Fibroblast of lung (primary cell): ENCODE measurements around the gene WDR64. TPM values are rescaled to one million over a fixed set of nuclear protein-coding genes. Genes with fewer than 3 reads are reported as not detected.
"Not testable (repeated sequence)": the region's sequence is repeated elsewhere in the genome, so short reads cannot be mapped to it uniquely, and the experiment has no call there.

Experiments
- DNase-seq, 2 donors: peaks; one replicate each; pipeline versions ENCODE4 v3.0.0 to v3.0.0-alpha.2; 2010; ENCODE audit warnings: low read depth in 2 of 2
- H2AFZ ChIP-seq: 2 replicates; pipeline ENCODE4 v1.5.1; 2012; ENCODE audit warnings: low read length, control low read depth, inconsistent platforms
- H3K27ac ChIP-seq: 2 replicates; pipeline ENCODE4 v1.5.1; 2011; ENCODE audit warnings: low read length, control low read depth; ENCODE audit not compliant: insufficient read depth
- H3K27me3 ChIP-seq: 2 replicates; pipeline ENCODE4 v1.5.1; 2011; ENCODE audit warnings: mild to moderate bottlenecking, low read length; ENCODE audit not compliant: control insufficient read depth, insufficient read depth
- H3K36me3 ChIP-seq: 2 replicates; pipeline ENCODE4 v1.5.1; 2011; ENCODE audit warnings: low read length; ENCODE audit not compliant: control insufficient read depth, insufficient read depth
- H3K4me1 ChIP-seq: 2 replicates; pipeline ENCODE4 v1.5.1; 2011; ENCODE audit warnings: low read length; ENCODE audit not compliant: control insufficient read depth, insufficient read depth; ENCODE audit errors: extremely low read depth
- H3K4me2 ChIP-seq: 2 replicates; pipeline ENCODE4 v1.5.1; 2011; ENCODE audit warnings: low read length, control low read depth; ENCODE audit not compliant: insufficient read depth; ENCODE audit errors: extremely low read depth
- H3K4me3 ChIP-seq, 4 experiments: fragments of 200-600 bp in 1 of 4; sonication (generic) in 1 of 4; replicated peaks in 1 of 4; 2 replicates each; pipeline ENCODE4 v1.5.1; 2011 to 2016; ENCODE audit warnings: low read length in 4 of 4, low read depth in 3 of 4, mild to moderate bottlenecking in 3 of 4, control low read depth in 2 of 4, inconsistent platforms in 1 of 4, mixed read lengths in 1 of 4; ENCODE audit not compliant: insufficient read depth in 1 of 4; ENCODE audit errors: control extremely low read depth in 1 of 4
- H3K79me2 ChIP-seq: 2 replicates; pipeline ENCODE4 v1.5.1; 2012; ENCODE audit warnings: mild to moderate bottlenecking, low read length, inconsistent platforms; ENCODE audit not compliant: control insufficient read depth, insufficient read depth
- H3K9ac ChIP-seq: 2 replicates; pipeline ENCODE4 v1.5.1; 2011; ENCODE audit warnings: mild to moderate bottlenecking, low read length, control low read depth; ENCODE audit not compliant: insufficient read depth
- H3K9me3 ChIP-seq: 2 replicates; pipeline ENCODE4 v1.5.1; 2012; ENCODE audit warnings: low read depth, low read length; ENCODE audit not compliant: control insufficient read depth, insufficient read depth
- H4K20me1 ChIP-seq: 2 replicates; pipeline ENCODE4 v1.5.1; 2011; ENCODE audit warnings: low read length; ENCODE audit not compliant: control insufficient read depth, insufficient read depth; ENCODE audit errors: extremely low read depth
- EZH2 ChIP-seq: IDR thresholded peaks from 2 replicates; pipeline ENCODE4 v1.5.1; 2012; ENCODE audit warnings: low read length, control low read depth, mild to moderate bottlenecking; ENCODE audit errors: missing control alignments
- polyA plus RNA-seq, 2 donors: library from polyadenylated mRNA; depleted of rRNA in 1 of 2; stranded (reverse) in 1 of 2; unstranded in 1 of 2; fragments of >200 nt; gene quantifications; 2 replicates each; pipeline ENCODE4 v1.2.1, GENCODE V29; 2011 to 2012; ENCODE audit warnings: missing spikeins in 1 of 2
- total RNA-seq: library from RNA; depleted of rRNA; stranded (reverse); fragments of >200 nt; gene quantifications from 2 replicates; pipeline ENCODE4 v1.2.1, GENCODE V29; 2014
- TF ChIP-seq, protein P1 (sequence below), 2 donors: IDR thresholded peaks in 1 of 2; conservative IDR thresholded peaks in 1 of 2; 1 replicate in 1 of 2; 2 replicates in 1 of 2; pipeline ENCODE4 v1.5.1; 2011 to 2012; ENCODE audit warnings: low read length in 2 of 2, control low read depth in 1 of 2, inconsistent platforms in 1 of 2, low read depth in 1 of 2, mild to moderate bottlenecking in 1 of 2

WDR64 gene
- total and polyA plus RNA-seq, 2 donors (not counting 1 experiment from before 2014, with no cell fraction given) = not detected

DNA sequence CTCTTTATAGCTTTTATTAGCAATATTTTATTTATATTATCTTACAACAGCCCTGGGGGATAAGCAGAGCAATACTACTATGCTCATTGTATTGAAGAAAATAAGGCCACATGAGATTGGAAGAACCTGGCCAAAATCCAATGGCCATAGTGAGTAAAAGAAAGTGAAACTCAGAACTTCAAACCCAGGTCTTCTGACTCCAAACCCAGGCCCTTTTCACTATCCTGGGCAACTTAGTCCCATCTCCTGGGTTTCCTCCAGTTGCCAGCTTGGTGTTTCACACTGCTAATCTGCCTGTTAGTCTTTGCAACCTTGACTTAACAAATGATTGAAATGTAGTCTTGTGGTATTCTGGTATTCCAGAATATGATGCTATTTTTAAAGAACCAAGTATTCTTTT, 173.5 kb downstream of the WDR64 start:
- Histone ChIP-seq H3K9ac (no peak overlapping the region), H3K4me3 (no peak overlapping the region), H3K4me1 (peaks cover 7% of the 10 kb centered on the region), H3K9me3 (no peaks in the 10 kb centered on the region), H3K27me3 (no peaks in the 10 kb centered on the region), H3K4me2 (peak overlapping the region; percentile 48), H4K20me1 (no peaks in the 10 kb centered on the region), H2AFZ (peak overlapping the region; percentile 54), H3K36me3 (no peaks in the 10 kb centered on the region), H3K27ac (no peak overlapping the region), H3K79me2 (no peaks in the 10 kb centered on the region)
- TF ChIP-seq EZH2 = no peak
- TF ChIP-seq, protein P1, sequence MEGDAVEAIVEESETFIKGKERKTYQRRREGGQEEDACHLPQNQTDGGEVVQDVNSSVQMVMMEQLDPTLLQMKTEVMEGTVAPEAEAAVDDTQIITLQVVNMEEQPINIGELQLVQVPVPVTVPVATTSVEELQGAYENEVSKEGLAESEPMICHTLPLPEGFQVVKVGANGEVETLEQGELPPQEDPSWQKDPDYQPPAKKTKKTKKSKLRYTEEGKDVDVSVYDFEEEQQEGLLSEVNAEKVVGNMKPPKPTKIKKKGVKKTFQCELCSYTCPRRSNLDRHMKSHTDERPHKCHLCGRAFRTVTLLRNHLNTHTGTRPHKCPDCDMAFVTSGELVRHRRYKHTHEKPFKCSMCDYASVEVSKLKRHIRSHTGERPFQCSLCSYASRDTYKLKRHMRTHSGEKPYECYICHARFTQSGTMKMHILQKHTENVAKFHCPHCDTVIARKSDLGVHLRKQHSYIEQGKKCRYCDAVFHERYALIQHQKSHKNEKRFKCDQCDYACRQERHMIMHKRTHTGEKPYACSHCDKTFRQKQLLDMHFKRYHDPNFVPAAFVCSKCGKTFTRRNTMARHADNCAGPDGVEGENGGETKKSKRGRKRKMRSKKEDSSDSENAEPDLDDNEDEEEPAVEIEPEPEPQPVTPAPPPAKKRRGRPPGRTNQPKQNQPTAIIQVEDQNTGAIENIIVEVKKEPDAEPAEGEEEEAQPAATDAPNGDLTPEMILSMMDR (conservative IDR thresholded peaks at IDR 0.05 in 1 of 2, IDR thresholded peaks at IDR 0.05 in 1 of 2; ENCODE audit: low read depth in 1 of 2, low read length in 2 of 2) = no peak
- peak; percentile 41 to 70 for DNase-seq

DNA sequence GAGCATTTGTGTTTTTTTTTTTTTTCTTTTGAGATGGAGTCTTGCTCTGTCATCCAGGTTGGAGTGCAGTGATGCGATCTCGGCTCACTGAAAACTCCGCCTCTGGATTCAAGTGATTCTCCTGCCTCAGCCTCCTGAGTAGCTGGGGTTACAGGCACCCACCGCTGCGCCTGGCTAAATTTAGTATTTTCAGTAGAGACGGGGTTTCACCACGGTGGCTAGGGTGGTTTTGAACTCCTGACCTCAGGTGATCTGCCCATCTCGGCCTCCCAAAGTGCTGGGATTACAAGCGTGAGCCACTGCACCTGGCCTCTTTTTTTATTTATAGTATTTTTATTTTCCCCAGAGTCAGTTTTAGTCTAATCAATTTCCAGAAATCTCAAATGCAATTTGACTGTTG, 174.5 kb downstream of the WDR64 start:
- not testable (repeated sequence) for H4K20me1 ChIP-seq

DNA sequence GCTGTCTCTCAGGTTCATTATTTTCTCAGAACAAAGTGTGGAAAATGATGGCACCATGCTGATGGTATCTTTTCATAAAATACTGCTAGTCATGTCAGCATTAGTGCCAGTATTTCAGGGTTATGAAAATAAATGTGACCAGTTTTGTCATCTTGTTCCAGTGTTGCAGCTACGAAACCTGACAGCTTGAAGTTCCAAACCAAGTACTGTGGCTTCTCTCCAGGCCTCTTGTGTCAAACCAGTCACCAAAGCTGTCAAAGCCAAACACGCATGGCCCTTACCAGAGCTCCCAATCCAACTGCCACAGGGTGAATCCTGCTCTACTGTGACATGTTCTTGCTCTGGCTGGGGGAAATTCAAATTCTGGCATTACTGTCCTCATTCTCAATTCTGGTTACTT, 175.2 kb downstream of the WDR64 start:
- Histone ChIP-seq H4K20me1 (no peaks in the 10 kb centered on the region), H3K4me2 (no peak overlapping the region), H3K4me1 (peaks cover 3% of the 10 kb centered on the region), H3K27me3 (no peaks in the 10 kb centered on the region), H3K9ac (no peak overlapping the region), H3K9me3 (no peaks in the 10 kb centered on the region), H2AFZ (no peak overlapping the region), H3K79me2 (no peaks in the 10 kb centered on the region), H3K4me3 (no peak overlapping the region), H3K27ac (no peak overlapping the region), H3K36me3 (no peaks in the 10 kb centered on the region)
- DNase-seq = no peak
- TF ChIP-seq, protein P1 (conservative IDR thresholded peaks at IDR 0.05 in 1 of 2, IDR thresholded peaks at IDR 0.05 in 1 of 2; ENCODE audit: low read depth in 1 of 2, low read length in 2 of 2) = no peak
- no peak for TF ChIP-seq EZH2

More for the DNA sequence above, 174.5 kb downstream of the WDR64 start:
- not testable (repeated sequence) for H3K27me3 ChIP-seq, H3K27ac ChIP-seq, H3K4me3 ChIP-seq, H3K9me3 ChIP-seq, H3K9ac ChIP-seq, DNase-seq, H3K4me1 ChIP-seq, H3K4me2 ChIP-seq, H2AFZ ChIP-seq, H3K79me2 ChIP-seq, H3K36me3 ChIP-seq
